Aorta (tissue), 5 donors: ENCODE data around the gene PPP3CA. TPM values are rescaled to one million over a fixed set of nuclear protein-coding genes. Genes with fewer than 3 reads are reported as not detected.
"Not testable (repeated sequence)": the region's sequence is repeated elsewhere in the genome, so short reads cannot be mapped to it uniquely, and the experiment has no call there.

Experiments
- ATAC-seq: fragments of 200-7000 bp; cut with Tn5 transposase; one replicate; pipeline ENCODE4 v1.9.1; 2022; ENCODE audit warnings: moderate library complexity; ENCODE audit not compliant: low FRiP score
- DNase-seq, 2 donors: peaks; one replicate each; pipeline ENCODE4 v3.0.0-alpha.2; 2020
- H3K27ac ChIP-seq, 2 donors: one replicate each; pipeline ENCODE4 v1.5.1; 2013; ENCODE audit warnings: low read length in 2 of 2, mild to moderate bottlenecking in 2 of 2, moderate library complexity in 2 of 2, control low read depth in 1 of 2, inconsistent platforms in 1 of 2, low read depth in 1 of 2
- H3K27me3 ChIP-seq, 2 donors: one replicate each; pipeline ENCODE4 v1.6.1; 2013; ENCODE audit warnings: control low read depth in 1 of 2, low read length in 1 of 2, mild to moderate bottlenecking in 1 of 2, moderate library complexity in 1 of 2; ENCODE audit not compliant: insufficient read depth in 2 of 2, control insufficient read depth in 1 of 2
- H3K36me3 ChIP-seq, 2 donors: one replicate each; pipeline ENCODE4 v1.6.1; 2013; ENCODE audit warnings: control low read depth in 1 of 2, low read length in 1 of 2, mild to moderate bottlenecking in 1 of 2; ENCODE audit not compliant: insufficient read depth in 2 of 2, control insufficient read depth in 1 of 2
- H3K4me1 ChIP-seq, 2 donors: one replicate each; pipeline ENCODE4 v1.6.1; 2013; ENCODE audit warnings: low read length in 2 of 2, control low read depth in 1 of 2, mild to moderate bottlenecking in 1 of 2, moderate library complexity in 1 of 2; ENCODE audit not compliant: insufficient read depth in 2 of 2, control insufficient read depth in 1 of 2
- H3K4me3 ChIP-seq, 2 donors: one replicate each; pipeline ENCODE4 v1.5.1; 2013; ENCODE audit warnings: low read length in 2 of 2, control low read depth in 1 of 2, mild to moderate bottlenecking in 1 of 2
- H3K9me3 ChIP-seq: one replicate; pipeline ENCODE4 v1.6.1; 2013; ENCODE audit warnings: mild to moderate bottlenecking, low read length; ENCODE audit not compliant: control insufficient read depth
- WGBS, 2 donors: extraction: QIAGEN DNeasy Blood & Tissue Kit; methylation state at CpG; one replicate each; pipeline ENCODE4 v1.1.7; 2013; 5-methylcytosine and 5-hydroxymethylcytosine counted together
- intact Hi-C, 2 donors: fragments of 100-400 bp; cut with DNase I; formaldehyde crosslinking; loops; one replicate each; pipeline versions ENCODE4 v1.14.2 to v1.15.0; 2022
- polyA plus RNA-seq, 2 donors: library from polyadenylated mRNA; stranded (reverse); fragments of 200-250 nt; gene quantifications; one replicate each; pipeline ENCODE4 v1.2.3, GENCODE V29; 2013
- total RNA-seq, 2 donors: library from RNA; stranded (reverse); fragmentation: NEBNext Ultra II Directional; extraction: Animal tissue kit (Norgen Biotek cat#: 25700); gene quantifications; one replicate each; pipeline ENCODE4 v1.2.1, GENCODE V29; 2021
- donor health status: healthy with polysubstance abuse.
- donor health status: Bipolar disorder and iron deficiency.
- donor health status: DM: no; HTN: no; CAD: no.
- donor health status: DM: no; HTN: no; CAD: no.
- donor health status: DM: yes; HTN: yes; CAD: no.

Gene PPP3CA
- total and polyA plus RNA-seq, 4 donors = 6.8 to 56.4 (median 24.7) TPM

- Histone ChIP-seq H3K27ac (no peak overlapping the region), H3K27me3 (no peaks in the 10 kb centered on the region), H3K4me3 (no peak overlapping the region), H3K36me3 (no peaks in the 10 kb centered on the region), H3K4me1 (peaks cover 1 to 7% of the 10 kb centered on the region in 2 donors), H3K9me3 (no peaks in the 10 kb centered on the region)
- intact Hi-C loops = no loop called here
- no peak for DNase-seq
- 91 to 95% methylated on average over 5 of the region's 5 CpGs for WGBS, 2 donors
- no peak for ATAC-seq
These were observed 328.5 kb downstream of the PPP3CA start for GRCh38 chr4:101018836-101019235.

GRCh38 chr4:101014417-101014816 lies 332.9 kb downstream of the PPP3CA start:
- no peak for ATAC-seq
- DNase-seq = no peak
- Histone ChIP-seq H3K27me3 (no peaks in the 10 kb centered on the region), H3K9me3 (no peaks in the 10 kb centered on the region), H3K36me3 (no peaks in the 10 kb centered on the region), H3K27ac (no peak overlapping the region), H3K4me3 (no peak overlapping the region), H3K4me1 (no peaks in the 10 kb centered on the region)
- intact Hi-C loops = no loop called here
- 76 to 83% methylated on average over 3 of the region's 3 CpGs for WGBS, 2 donors

GRCh38 chr4:101010987-101011386 lies 336.3 kb downstream of the PPP3CA start:
- H3K4me3 ChIP-seq = no peak overlapping the region
- no peaks in the 10 kb centered on the region for H3K36me3 ChIP-seq
- no peaks in the 10 kb centered on the region for H3K27me3 ChIP-seq
- ATAC-seq (no peak), DNase-seq (no peak)
- intact Hi-C loops = no loop called here
- H3K4me1 ChIP-seq = peaks cover 0 to 1% of the 10 kb centered on the region in 2 donors
- H3K9me3 ChIP-seq = no peaks in the 10 kb centered on the region
- 93 to 97% methylated on average over 1 of the region's 1 CpG for WGBS, 2 donors
- H3K27ac ChIP-seq = no peak overlapping the region

- Histone ChIP-seq H3K36me3 (no peaks in the 10 kb centered on the region), H3K27me3 (no peaks in the 10 kb centered on the region), H3K27ac (peak overlapping the region in 1 of 2 donors; percentile 33), H3K4me3 (no peak overlapping the region), H3K9me3 (peaks cover under 1% of the 10 kb centered on the region), H3K4me1 (peaks cover 0 to 1% of the 10 kb centered on the region in 2 donors)
- intact Hi-C loops = no loop called here
- 56 to 58% methylated on average over 2 of the region's 2 CpGs for WGBS, 2 donors
- DNase-seq (no peak), ATAC-seq (no peak)
These were observed 337.9 kb downstream of the PPP3CA start for GRCh38 chr4:101009471-101009870.

- Histone ChIP-seq H3K36me3 (no peaks in the 10 kb centered on the region), H3K4me1 (peaks cover 0 to 1% of the 10 kb centered on the region in 2 donors), H3K9me3 (peaks cover 2% of the 10 kb centered on the region), H3K27me3 (no peaks in the 10 kb centered on the region), H3K4me3 (no peak overlapping the region), H3K27ac (no peak overlapping the region)
- ATAC-seq (no peak), DNase-seq (no peak)
- WGBS, 2 donors = 95 to 99% methylated on average over 3 of the region's 3 CpGs
- intact Hi-C loops = no loop called here
These were observed 338.8 kb downstream of the PPP3CA start for GRCh38 chr4:101008503-101008902.

- no peak overlapping the region for H3K27ac ChIP-seq
- H3K27me3 ChIP-seq = no peaks in the 10 kb centered on the region
- peaks cover 2% of the 10 kb centered on the region for H3K9me3 ChIP-seq
- H3K4me3 ChIP-seq = no peak overlapping the region
- 95 to 97% methylated on average over 2 of the region's 2 CpGs for WGBS, 2 donors
- H3K4me1 ChIP-seq = peaks cover 0 to 1% of the 10 kb centered on the region in 2 donors
- ATAC-seq (no peak), DNase-seq (no peak)
- H3K36me3 ChIP-seq = no peaks in the 10 kb centered on the region
- intact Hi-C loops = no loop called here
These were observed 341.7 kb downstream of the PPP3CA start for GRCh38 chr4:101005659-101006058.

- Histone ChIP-seq H3K4me3 (no peak overlapping the region), H3K36me3 (no peaks in the 10 kb centered on the region), H3K9me3 (peaks cover 2% of the 10 kb centered on the region), H3K27me3 (no peaks in the 10 kb centered on the region), H3K27ac (no peak overlapping the region), H3K4me1 (no peaks in the 10 kb centered on the region)
- DNase-seq (no peak), ATAC-seq (no peak)
- 86 to 87% methylated on average over 1 of the region's 1 CpG for WGBS, 2 donors
- intact Hi-C loops = no loop called here
These were observed 346.8 kb downstream of the PPP3CA start for GRCh38 chr4:101000496-101000895.

GRCh38 chr4:100995671-100996070 lies 351.7 kb downstream of the PPP3CA start:
- H3K27ac ChIP-seq = no peak overlapping the region
- H3K4me3 ChIP-seq = no peak overlapping the region
- ATAC-seq (no peak), DNase-seq (no peak)
- H3K27me3 ChIP-seq = no peaks in the 10 kb centered on the region
- no peaks in the 10 kb centered on the region for H3K36me3 ChIP-seq
- no peaks in the 10 kb centered on the region for H3K9me3 ChIP-seq
- 88 to 90% methylated on average over 5 of the region's 5 CpGs for WGBS, 2 donors
- intact Hi-C loops = no loop called here
- H3K4me1 ChIP-seq = no peaks in the 10 kb centered on the region

GRCh38 chr4:100995002-100995401 lies 352.3 kb downstream of the PPP3CA start:
- H3K36me3 ChIP-seq, H3K9me3 ChIP-seq, DNase-seq, intact Hi-C loops, H3K27me3 ChIP-seq, ATAC-seq, H3K27ac ChIP-seq, H3K4me1 ChIP-seq, H3K4me3 ChIP-seq: not testable (repeated sequence)
- WGBS, 2 donors = 86 to 89% methylated on average over 10 of the region's 10 CpGs
